HEK293 (cell line): Measurements from ENCODE around the gene RHBDF2.

ENCODE experiments used
- OSR2 ChIP-seq: fragments of 450-650 bp; formaldehyde crosslinking; IDR thresholded peaks from 2 replicates; pipeline ENCODE4 v1.5.1; 2016; ENCODE audit warnings: missing biosample characterization, missing genetic modification characterization
- PATZ1 ChIP-seq: fragments of 450-650 bp; formaldehyde crosslinking; IDR thresholded peaks from 2 replicates; pipeline ENCODE4 v1.5.1; 2016; ENCODE audit warnings: missing biosample characterization, missing genetic modification characterization
- ZNF18 ChIP-seq: fragments of 450-650 bp; formaldehyde crosslinking; IDR thresholded peaks from 2 replicates; pipeline ENCODE4 v1.5.1; 2016; ENCODE audit warnings: missing biosample characterization, missing genetic modification characterization
- ZNF433 ChIP-seq: fragments of 450-650 bp; formaldehyde crosslinking; IDR thresholded peaks from 2 replicates; pipeline ENCODE4 v1.5.1; 2016; ENCODE audit warnings: missing biosample characterization, missing genetic modification characterization, low read depth
- ZNF529 ChIP-seq: fragments of 450-650 bp; formaldehyde crosslinking; IDR thresholded peaks from 2 replicates; pipeline ENCODE4 v1.5.1; 2017; ENCODE audit warnings: missing genetic modification characterization, missing biosample characterization; ENCODE audit not compliant: insufficient replicate concordance
- ZNF677 ChIP-seq: fragments of 450-650 bp; IDR thresholded peaks from 2 replicates; pipeline ENCODE4 v1.5.0; 2018; ENCODE audit warnings: missing biosample characterization, mild to moderate bottlenecking, missing genetic modification characterization, moderate library complexity
- ZNF704 ChIP-seq: fragments of 450-650 bp; formaldehyde crosslinking; IDR thresholded peaks from 2 replicates; pipeline ENCODE4 v1.5.1; 2016; ENCODE audit warnings: missing biosample characterization, missing genetic modification characterization
- ZNF768 ChIP-seq: fragments of 450-650 bp; formaldehyde crosslinking; IDR thresholded peaks from 2 replicates; pipeline ENCODE4 v1.5.1; 2018; ENCODE audit warnings: missing biosample characterization, mild to moderate bottlenecking, missing genetic modification characterization
- TF ChIP-seq, protein P1 (sequence below): fragments of 450-650 bp; formaldehyde crosslinking; optimal IDR thresholded peaks from 2 replicates; pipeline ENCODE3; 2016; ENCODE audit warnings: missing biosample characterization, mild to moderate bottlenecking, missing genetic modification characterization
- TF ChIP-seq, protein P2 (sequence below): fragments of 450-650 bp; formaldehyde crosslinking; IDR thresholded peaks from 2 replicates; pipeline ENCODE4 v1.5.1; 2016; ENCODE audit warnings: missing biosample characterization, missing genetic modification characterization
- TF ChIP-seq, protein P3 (sequence below): fragments of 450-650 bp; formaldehyde crosslinking; conservative IDR thresholded peaks from 2 replicates; pipeline ENCODE4 v1.5.1; 2016; ENCODE audit warnings: low read depth, missing biosample characterization, missing genetic modification characterization

GRCh38 chr17:76461765-76462555 is 39.3 kb downstream of the RHBDF2 start:
- TF ChIP-seq, protein P1, sequence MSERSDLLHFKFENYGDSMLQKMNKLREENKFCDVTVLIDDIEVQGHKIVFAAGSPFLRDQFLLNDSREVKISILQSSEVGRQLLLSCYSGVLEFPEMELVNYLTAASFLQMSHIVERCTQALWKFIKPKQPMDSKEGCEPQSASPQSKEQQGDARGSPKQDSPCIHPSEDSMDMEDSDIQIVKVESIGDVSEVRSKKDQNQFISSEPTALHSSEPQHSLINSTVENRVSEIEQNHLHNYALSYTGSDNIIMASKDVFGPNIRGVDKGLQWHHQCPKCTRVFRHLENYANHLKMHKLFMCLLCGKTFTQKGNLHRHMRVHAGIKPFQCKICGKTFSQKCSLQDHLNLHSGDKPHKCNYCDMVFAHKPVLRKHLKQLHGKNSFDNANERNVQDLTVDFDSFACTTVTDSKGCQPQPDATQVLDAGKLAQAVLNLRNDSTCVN (tag by site-specific recombination) = no peak
- TF ChIP-seq, protein P2, sequence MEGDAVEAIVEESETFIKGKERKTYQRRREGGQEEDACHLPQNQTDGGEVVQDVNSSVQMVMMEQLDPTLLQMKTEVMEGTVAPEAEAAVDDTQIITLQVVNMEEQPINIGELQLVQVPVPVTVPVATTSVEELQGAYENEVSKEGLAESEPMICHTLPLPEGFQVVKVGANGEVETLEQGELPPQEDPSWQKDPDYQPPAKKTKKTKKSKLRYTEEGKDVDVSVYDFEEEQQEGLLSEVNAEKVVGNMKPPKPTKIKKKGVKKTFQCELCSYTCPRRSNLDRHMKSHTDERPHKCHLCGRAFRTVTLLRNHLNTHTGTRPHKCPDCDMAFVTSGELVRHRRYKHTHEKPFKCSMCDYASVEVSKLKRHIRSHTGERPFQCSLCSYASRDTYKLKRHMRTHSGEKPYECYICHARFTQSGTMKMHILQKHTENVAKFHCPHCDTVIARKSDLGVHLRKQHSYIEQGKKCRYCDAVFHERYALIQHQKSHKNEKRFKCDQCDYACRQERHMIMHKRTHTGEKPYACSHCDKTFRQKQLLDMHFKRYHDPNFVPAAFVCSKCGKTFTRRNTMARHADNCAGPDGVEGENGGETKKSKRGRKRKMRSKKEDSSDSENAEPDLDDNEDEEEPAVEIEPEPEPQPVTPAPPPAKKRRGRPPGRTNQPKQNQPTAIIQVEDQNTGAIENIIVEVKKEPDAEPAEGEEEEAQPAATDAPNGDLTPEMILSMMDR (tag by site-specific recombination) = no peak
- TF ChIP-seq ZNF529 (tag by site-specific recombination) (no peak), ZNF704 (no peak), ZNF677 (tag by site-specific recombination) (no peak), OSR2 (tag by site-specific recombination) (no peak), PATZ1 (no peak), ZNF18 (tag by site-specific recombination) (no peak), ZNF768 (tag by site-specific recombination) (no peak), ZNF433 (no peak)
- TF ChIP-seq, protein P3, sequence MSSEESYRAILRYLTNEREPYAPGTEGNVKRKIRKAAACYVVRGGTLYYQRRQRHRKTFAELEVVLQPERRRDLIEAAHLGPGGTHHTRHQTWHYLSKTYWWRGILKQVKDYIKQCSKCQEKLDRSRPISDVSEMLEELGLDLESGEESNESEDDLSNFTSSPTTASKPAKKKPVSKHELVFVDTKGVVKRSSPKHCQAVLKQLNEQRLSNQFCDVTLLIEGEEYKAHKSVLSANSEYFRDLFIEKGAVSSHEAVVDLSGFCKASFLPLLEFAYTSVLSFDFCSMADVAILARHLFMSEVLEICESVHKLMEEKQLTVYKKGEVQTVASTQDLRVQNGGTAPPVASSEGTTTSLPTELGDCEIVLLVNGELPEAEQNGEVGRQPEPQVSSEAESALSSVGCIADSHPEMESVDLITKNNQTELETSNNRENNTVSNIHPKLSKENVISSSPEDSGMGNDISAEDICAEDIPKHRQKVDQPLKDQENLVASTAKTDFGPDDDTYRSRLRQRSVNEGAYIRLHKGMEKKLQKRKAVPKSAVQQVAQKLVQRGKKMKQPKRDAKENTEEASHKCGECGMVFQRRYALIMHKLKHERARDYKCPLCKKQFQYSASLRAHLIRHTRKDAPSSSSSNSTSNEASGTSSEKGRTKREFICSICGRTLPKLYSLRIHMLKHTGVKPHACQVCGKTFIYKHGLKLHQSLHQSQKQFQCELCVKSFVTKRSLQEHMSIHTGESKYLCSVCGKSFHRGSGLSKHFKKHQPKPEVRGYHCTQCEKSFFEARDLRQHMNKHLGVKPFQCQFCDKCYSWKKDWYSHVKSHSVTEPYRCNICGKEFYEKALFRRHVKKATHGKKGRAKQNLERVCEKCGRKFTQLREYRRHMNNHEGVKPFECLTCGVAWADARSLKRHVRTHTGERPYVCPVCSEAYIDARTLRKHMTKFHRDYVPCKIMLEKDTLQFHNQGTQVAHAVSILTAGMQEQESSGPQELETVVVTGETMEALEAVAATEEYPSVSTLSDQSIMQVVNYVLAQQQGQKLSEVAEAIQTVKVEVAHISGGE (tag by site-specific recombination) = no peak
